ENCODE data around the gene PDSS2. TPM values are rescaled to one million over a fixed set of nuclear protein-coding genes. Genes with fewer than 3 reads are reported as not detected.
A peak's percentile ranks its signal among the peaks of the same experiment; 100 is the strongest.

The PDSS2 gene
- total RNA-seq, 1 donor from 2014 or later, result 15.2 TPM

GRCh38 chr6:107321793-107322192, 137.6 kb downstream of the PDSS2 start:
- Mint-ChIP-seq H3K4me1 (ENCODE audit: unreplicated experiment) (peaks cover 9% of the 10 kb centered on the region), H3K27ac (no peak overlapping the region), H3K9me3 (no peaks in the 10 kb centered on the region), H3K4me3 (no peak overlapping the region), H3K27me3 (no peaks in the 10 kb centered on the region), H3K36me3 (no peaks in the 10 kb centered on the region)
- TF ChIP-seq CTCF (conservative IDR thresholded peaks at IDR 0.05), result no peak
- DNase-seq (ENCODE audit: extremely low spot score, unreplicated experiment), result no peak

GRCh38 chr6:107319906-107320530, 139.3 kb downstream of the PDSS2 start:
- Mint-ChIP-seq H3K4me3 (no peak overlapping the region), H3K4me1 (ENCODE audit: unreplicated experiment) (peaks cover 15% of the 10 kb centered on the region), H3K36me3 (no peaks in the 10 kb centered on the region), H3K27ac (no peak overlapping the region), H3K27me3 (no peaks in the 10 kb centered on the region), H3K9me3 (no peaks in the 10 kb centered on the region)
- DNase-seq (ENCODE audit: extremely low spot score, unreplicated experiment), result no peak
- no peak for TF ChIP-seq CTCF (conservative IDR thresholded peaks at IDR 0.05)

- Mint-ChIP-seq H3K27ac (no peak overlapping the region), H3K36me3 (no peaks in the 10 kb centered on the region), H3K4me1 (ENCODE audit: unreplicated experiment) (peaks cover 19% of the 10 kb centered on the region), H3K27me3 (no peaks in the 10 kb centered on the region), H3K9me3 (no peaks in the 10 kb centered on the region), H3K4me3 (no peak overlapping the region)
- no peak for DNase-seq (ENCODE audit: extremely low spot score, unreplicated experiment)
- TF ChIP-seq CTCF (conservative IDR thresholded peaks at IDR 0.05), result peak; percentile 74
Observed at GRCh38 chr6:107318100-107318736, 141.1 kb downstream of the PDSS2 start.

- no peak for DNase-seq (ENCODE audit: extremely low spot score, unreplicated experiment)
- Mint-ChIP-seq H3K4me1 (ENCODE audit: unreplicated experiment) (peaks cover 19% of the 10 kb centered on the region), H3K4me3 (no peak overlapping the region), H3K36me3 (peaks cover 4% of the 10 kb centered on the region), H3K27me3 (no peaks in the 10 kb centered on the region), H3K27ac (no peak overlapping the region), H3K9me3 (no peaks in the 10 kb centered on the region)
- TF ChIP-seq CTCF (conservative IDR thresholded peaks at IDR 0.05), result no peak
Observed at GRCh38 chr6:107315114-107315513, 144.2 kb downstream of the PDSS2 start.

- H3K4me3 Mint-ChIP-seq, result no peak overlapping the region
- H3K36me3 Mint-ChIP-seq, result peaks cover 4% of the 10 kb centered on the region
- no peak overlapping the region for H3K27ac Mint-ChIP-seq
- H3K4me1 Mint-ChIP-seq (ENCODE audit: unreplicated experiment), result peaks cover 19% of the 10 kb centered on the region
- no peaks in the 10 kb centered on the region for H3K9me3 Mint-ChIP-seq
- no peaks in the 10 kb centered on the region for H3K27me3 Mint-ChIP-seq
- no peak for DNase-seq (ENCODE audit: extremely low spot score, unreplicated experiment)
- TF ChIP-seq CTCF (conservative IDR thresholded peaks at IDR 0.05), result no peak
Observed at GRCh38 chr6:107314531-107314939, 144.8 kb downstream of the PDSS2 start.
